GM19239 (cell line): ENCODE measurements around the gene SPCS3.
"Not testable (repeated sequence)": the region's sequence is repeated elsewhere in the genome, so short reads cannot be mapped to it uniquely, and the experiment has no call there.

Experiments used
- DNase-seq: peaks from one replicate; pipeline ENCODE4 v3.0.0; 2011; ENCODE audit warnings: low spot score; ENCODE audit not compliant: insufficient read length
- FAIRE-seq: peaks from 2 replicates; lab custom pipeline; 2011; peaks lifted over from hg19 to GRCh38; lab: Jason Lieb, UNC

The SPCS3 gene

GRCh38 chr4:176319704-176320339, at the start of gene SPCS3:
TSS of gene SPCS3 (plus strand) at chr4:176319966. CDS start at chr4:176320077, 111 bp downstream.
- DNase-seq (peak; percentile 66), FAIRE-seq (peak; percentile 98)

- no peak for FAIRE-seq
- DNase-seq: no peak
Measured at GRCh38 chr4:176270669-176271068, 49.1 kb upstream of the SPCS3 start.

- DNase-seq (no peak), FAIRE-seq (no peak)
Measured at GRCh38 chr4:176271749-176272148, 48.0 kb upstream of the SPCS3 start.

GRCh38 chr4:176272799-176273198, 47.0 kb upstream of the SPCS3 start:
- DNase-seq: no peak
- no peak for FAIRE-seq

- FAIRE-seq (no peak), DNase-seq (no peak)
Measured at GRCh38 chr4:176273736-176274135, 46.0 kb upstream of the SPCS3 start.

- DNase-seq (no peak), FAIRE-seq (no peak)
Measured at GRCh38 chr4:176274441-176274840, 45.3 kb upstream of the SPCS3 start.

GRCh38 chr4:176276710-176277109, 43.1 kb upstream of the SPCS3 start:
- DNase-seq (no peak), FAIRE-seq (no peak)

- DNase-seq: peak; percentile 1
- peak; percentile 45 for FAIRE-seq
Measured at GRCh38 chr4:176277162-176277904, 42.4 kb upstream of the SPCS3 start.

GRCh38 chr4:176279560-176279959, 40.2 kb upstream of the SPCS3 start:
- DNase-seq, FAIRE-seq: not testable (repeated sequence)

- DNase-seq (no peak), FAIRE-seq (no peak)
Measured at GRCh38 chr4:176286728-176287127, 33.0 kb upstream of the SPCS3 start.

- DNase-seq: no peak
Measured at GRCh38 chr4:176287546-176287945, 32.2 kb upstream of the SPCS3 start.

GRCh38 chr4:176288020-176288419, 31.7 kb upstream of the SPCS3 start:
- FAIRE-seq (no peak), DNase-seq (no peak)

More at GRCh38 chr4:176287546-176287945, 32.2 kb upstream of the SPCS3 start:
- FAIRE-seq: no peak

GRCh38 chr4:176289561-176289960, 30.2 kb upstream of the SPCS3 start:
- DNase-seq (no peak), FAIRE-seq (no peak)

- no peak for FAIRE-seq
- no peak for DNase-seq
Measured at GRCh38 chr4:176290520-176290919, 29.2 kb upstream of the SPCS3 start.

GRCh38 chr4:176291748-176292147, 28.0 kb upstream of the SPCS3 start:
- DNase-seq (no peak), FAIRE-seq (no peak)

GRCh38 chr4:176292920-176293319, 26.8 kb upstream of the SPCS3 start:
- DNase-seq (no peak), FAIRE-seq (no peak)

GRCh38 chr4:176293660-176294059, 26.1 kb upstream of the SPCS3 start:
- FAIRE-seq (no peak), DNase-seq (no peak)

- not testable (repeated sequence) for FAIRE-seq, DNase-seq
Measured at GRCh38 chr4:176295907-176296306, 23.9 kb upstream of the SPCS3 start.

- no peak for FAIRE-seq
- no peak for DNase-seq
Measured at GRCh38 chr4:176298664-176299063, 21.1 kb upstream of the SPCS3 start.

GRCh38 chr4:176300036-176300435, 19.7 kb upstream of the SPCS3 start:
- no peak for DNase-seq
- no peak for FAIRE-seq

GRCh38 chr4:176300565-176300964, 19.2 kb upstream of the SPCS3 start:
- no peak for FAIRE-seq
- no peak for DNase-seq
